Hepatocyte (in vitro differentiated cells): ENCODE measurements around the gene TMEM232. TPM values are rescaled to one million over a fixed set of nuclear protein-coding genes. Genes with fewer than 3 reads are reported as not detected.

Experiments
- DNase-seq: peaks from one replicate; pipeline ENCODE4 v3.0.0-alpha.2; 2016; ENCODE audit warnings: low spot score
- H2AFZ ChIP-seq: fragments of 200-600 bp; sonication (generic); 2 replicates; pipeline ENCODE4 v1.6.0; 2016; ENCODE audit warnings: antibody characterized with exemption, mild to moderate bottlenecking
- H3K27ac ChIP-seq: fragments of 200-600 bp; sonication (generic); 2 replicates; pipeline ENCODE4 v1.5.1; 2016; ENCODE audit warnings: mild to moderate bottlenecking
- H3K27me3 ChIP-seq: fragments of 200-600 bp; sonication (generic); 2 replicates; pipeline ENCODE4 v1.6.1; 2016
- H3K36me3 ChIP-seq: fragments of 200-600 bp; sonication (generic); replicated peaks from 2 replicates; pipeline ENCODE4 v1.5.1; 2016; ENCODE audit warnings: low read depth; ENCODE audit not compliant: insufficient read depth
- H3K4me1 ChIP-seq: fragments of 200-600 bp; sonication (generic); 2 replicates; pipeline ENCODE4 v1.5.1; 2016; ENCODE audit warnings: mild to moderate bottlenecking, moderate library complexity; ENCODE audit not compliant: insufficient read depth
- H3K4me2 ChIP-seq: fragments of 200-600 bp; sonication (generic); 2 replicates; pipeline ENCODE4 v1.6.0; 2016
- H3K4me3 ChIP-seq: fragments of 200-600 bp; sonication (generic); 2 replicates; pipeline ENCODE4 v1.5.1; 2016; ENCODE audit warnings: mild to moderate bottlenecking
- H3K79me2 ChIP-seq: fragments of 200-600 bp; sonication (generic); 2 replicates; pipeline ENCODE4 v1.6.0; 2017; ENCODE audit warnings: mild to moderate bottlenecking
- H3K9me2 ChIP-seq: fragments of 200-600 bp; sonication (generic); replicated peaks from 2 replicates; pipeline ENCODE4 v1.6.0; 2017; ENCODE audit warnings: mild to moderate bottlenecking; ENCODE audit not compliant: insufficient read depth
- H3K9me3 ChIP-seq: fragments of 200-600 bp; sonication (generic); 2 replicates; pipeline ENCODE4 v1.5.1; 2016; ENCODE audit warnings: low read depth, mild to moderate bottlenecking
- H4K20me1 ChIP-seq: fragments of 200-600 bp; sonication (generic); 2 replicates; pipeline ENCODE4 v1.6.0; 2016; ENCODE audit warnings: mild to moderate bottlenecking; ENCODE audit not compliant: insufficient read depth, poor library complexity, severe bottlenecking
- CTCF ChIP-seq: fragments of 200-600 bp; sonication (generic); IDR thresholded peaks from 2 replicates; pipeline ENCODE4 v1.5.1; 2016; ENCODE audit warnings: antibody characterized with exemption, mild to moderate bottlenecking; ENCODE audit not compliant: poor library complexity
- EZH2 ChIP-seq: fragments of 200-600 bp; sonication (generic); IDR thresholded peaks from 2 replicates; pipeline ENCODE4 v1.6.1; 2016; ENCODE audit warnings: antibody characterized with exemption, mild to moderate bottlenecking, borderline replicate concordance
- EZH2phosphoT487 ChIP-seq: fragments of 200-600 bp; sonication (generic); IDR thresholded peaks from one replicate; pipeline ENCODE4 v1.6.1; 2018; ENCODE audit warnings: antibody characterized with exemption, mild to moderate bottlenecking, low read depth, moderate library complexity; ENCODE audit not compliant: unreplicated experiment, severe bottlenecking
- whole genome bisulfite sequencing: methylation state at CpG from one replicate; pipeline ENCODE4 v1.1.6; 2016; ENCODE audit warnings: low lambda C conversion rate; ENCODE audit errors: missing lambda C conversion rate; 5-methylcytosine and 5-hydroxymethylcytosine counted together
- polyA plus RNA-seq: library from polyadenylated mRNA; unstranded; fragments of >200 nt; fragmentation: Nextera tagmentation; extraction: Ambion mirVana; gene quantifications from 2 replicates; pipeline ENCODE4 v1.2.1, GENCODE V29; 2016
- total RNA-seq: library from RNA; depleted of rRNA; stranded (reverse); fragments of >200 nt; gene quantifications from 2 replicates; pipeline ENCODE4 v1.2.3, GENCODE V29; 2014

Gene TMEM232
- total and polyA plus RNA-seq, 2 experiments from 2014 or later: 2.4 to 2.8 TPM

GRCh38 chr5:110507972-110508371, 218.5 kb downstream of the TMEM232 start:
- TF ChIP-seq EZH2 (no peak), CTCF (no peak), EZH2phosphoT487 (no peak)
- 72% methylated on average over 2 of the region's 2 CpGs for WGBS
- no peaks in the 10 kb centered on the region for H4K20me1 ChIP-seq
- no peaks in the 10 kb centered on the region for H3K27me3 ChIP-seq
- no peak for DNase-seq
- H3K4me3 ChIP-seq: no peak overlapping the region
- H3K9me2 ChIP-seq: no peaks in the 10 kb centered on the region
- H3K79me2 ChIP-seq: no peaks in the 10 kb centered on the region
- no peak overlapping the region for H3K27ac ChIP-seq
- no peak overlapping the region for H2AFZ ChIP-seq
- no peaks in the 10 kb centered on the region for H3K9me3 ChIP-seq
- H3K4me1 ChIP-seq: no peaks in the 10 kb centered on the region
- no peak overlapping the region for H3K4me2 ChIP-seq
- no peaks in the 10 kb centered on the region for H3K36me3 ChIP-seq

GRCh38 chr5:110506378-110506777, 220.1 kb downstream of the TMEM232 start:
- Histone ChIP-seq H3K9me2 (no peaks in the 10 kb centered on the region), H3K36me3 (no peaks in the 10 kb centered on the region), H3K79me2 (no peaks in the 10 kb centered on the region), H4K20me1 (no peaks in the 10 kb centered on the region), H3K4me3 (no peak overlapping the region), H2AFZ (no peak overlapping the region), H3K9me3 (no peaks in the 10 kb centered on the region), H3K4me2 (no peak overlapping the region), H3K27me3 (no peaks in the 10 kb centered on the region), H3K4me1 (no peaks in the 10 kb centered on the region), H3K27ac (no peak overlapping the region)
- no peak for TF ChIP-seq EZH2phosphoT487
- no peak for DNase-seq

- WGBS: 87% methylated on average over 4 of the region's 4 CpGs
- DNase-seq: no peak
These were observed 230.2 kb downstream of the TMEM232 start for GRCh38 chr5:110496276-110496675.

GRCh38 chr5:110492446-110492845, 234.0 kb downstream of the TMEM232 start:
- Histone ChIP-seq H3K4me3 (no peak overlapping the region), H3K79me2 (no peaks in the 10 kb centered on the region), H3K27me3 (no peaks in the 10 kb centered on the region), H3K4me1 (no peaks in the 10 kb centered on the region), H3K4me2 (no peak overlapping the region), H3K9me2 (no peaks in the 10 kb centered on the region), H4K20me1 (no peaks in the 10 kb centered on the region), H3K27ac (no peak overlapping the region), H3K36me3 (no peaks in the 10 kb centered on the region), H2AFZ (no peak overlapping the region), H3K9me3 (no peaks in the 10 kb centered on the region)
- TF ChIP-seq EZH2: no peak
- no peak for DNase-seq

More at GRCh38 chr5:110496276-110496675, 230.2 kb downstream of the TMEM232 start:
- H3K4me3 ChIP-seq: no peak overlapping the region
- no peaks in the 10 kb centered on the region for H3K27me3 ChIP-seq
- H3K27ac ChIP-seq: no peak overlapping the region
- H3K9me2 ChIP-seq: no peaks in the 10 kb centered on the region
- no peaks in the 10 kb centered on the region for H3K9me3 ChIP-seq
- TF ChIP-seq EZH2 (no peak), CTCF (no peak), EZH2phosphoT487 (no peak)
- H3K4me2 ChIP-seq: no peak overlapping the region
- H3K4me1 ChIP-seq: no peaks in the 10 kb centered on the region
- H4K20me1 ChIP-seq: no peaks in the 10 kb centered on the region
- no peak overlapping the region for H2AFZ ChIP-seq
- H3K36me3 ChIP-seq: no peaks in the 10 kb centered on the region
- H3K79me2 ChIP-seq: no peaks in the 10 kb centered on the region
